HCT116 (cell line): Measurements from ENCODE around the gene NTN4. TPM values are rescaled to one million over a fixed set of nuclear protein-coding genes. Genes with fewer than 3 reads are reported as not detected.

Source experiments
- ATAC-seq: fragments of 200-7000 bp; cut with Tn5 transposase; 2 replicates; pipeline ENCODE4 v1.9.1; 2020; ENCODE audit warnings: mild to moderate bottlenecking, moderate library complexity
- BruUV-seq: library from RNA; stranded (reverse); fragments of 400-500 nt; replicated peaks from 2 replicates; lab custom pipeline; 2021; lab: Mats Ljungman, UMichigan
- CTCF ChIA-PET: fragments of 300-600 bp; sonication (Branson Sonifier 250); formaldehyde crosslinking; loops from one replicate; lab custom pipeline; 2021; ENCODE audit warnings: antibody characterized with exemption; lab: Charles Lee
- POLR2A ChIA-PET: fragments of 300-600, 350-600 bp; sonication (Branson Sonifier 250); formaldehyde crosslinking; loops from one replicate; lab custom pipeline; 2021; ENCODE audit warnings: antibody characterized with exemption; lab: Charles Lee
- RAD21 ChIA-PET, 2 experiments: fragments of 300-600 bp; sonication (Branson Sonifier 250); formaldehyde crosslinking; loops; one replicate each; lab custom pipeline; 2023; ENCODE audit warnings: low total read pairs in 2 of 2; ENCODE audit not compliant: uncharacterized antibody in 2 of 2, unreplicated experiment in 2 of 2, low non-redundant PET in 1 of 2; lab: Charles Lee
- DNase-seq: peaks from one replicate; pipeline ENCODE4 v3.0.0-alpha.2; 2010; ENCODE audit warnings: low read depth, low spot score
- H2AFZ ChIP-seq: fragments of 200-600 bp; shearing (Covaris generic), sonication (generic); 2 replicates; pipeline ENCODE4 v1.6.1; 2017; ENCODE audit warnings: low read depth, mixed run types, mixed read lengths, antibody characterized with exemption, low read length; ENCODE audit not compliant: poor library complexity, severe bottlenecking
- H3K27ac ChIP-seq: 2 replicates; pipeline ENCODE4 v1.5.1; 2012; ENCODE audit warnings: low read depth, low read length
- H3K27me3 ChIP-seq: fragments of 200-600 bp; sonication (generic); 2 replicates; pipeline ENCODE4 v1.6.1; 2016; ENCODE audit warnings: mixed run types, low read length, mixed read lengths; ENCODE audit not compliant: insufficient read depth
- H3K36me3 ChIP-seq, 2 experiments: fragments of 200-500 bp in 1 of 2; fragments of 200-600 bp in 1 of 2; sonication (Bioruptor generic) in 1 of 2; sonication (generic) in 1 of 2; 2 replicates each; pipeline versions ENCODE4 v1.5.1 to v1.6.1; 2014 to 2016; ENCODE audit warnings: low read length in 2 of 2, inconsistent platforms in 1 of 2, mixed read lengths in 1 of 2, mixed run types in 1 of 2; ENCODE audit not compliant: insufficient read depth in 2 of 2, control insufficient read depth in 1 of 2
- H3K4me1 ChIP-seq, 2 experiments: fragments of 200-600 bp in 1 of 2; sonication (generic) in 1 of 2; 2 replicates each; pipeline versions ENCODE4 v1.5.1 to v1.6.1; 2012 to 2017; ENCODE audit warnings: low read length in 2 of 2, inconsistent platforms in 1 of 2, mild to moderate bottlenecking in 1 of 2, mixed read lengths in 1 of 2, mixed run types in 1 of 2, moderate library complexity in 1 of 2; ENCODE audit not compliant: insufficient read depth in 2 of 2, control insufficient read depth in 1 of 2
- H3K4me2 ChIP-seq: fragments of 200-600 bp; sonication (generic); 2 replicates; pipeline ENCODE4 v1.6.1; 2017; ENCODE audit warnings: mixed run types, low read length, mixed read lengths
- H3K4me3 ChIP-seq, 2 experiments: fragments of 200-600 bp in 1 of 2; sonication (generic) in 1 of 2; replicated peaks in 1 of 2; 2 replicates each; pipeline ENCODE4 v1.5.1; 2011 to 2016; ENCODE audit warnings: low read length in 2 of 2, control low read depth in 1 of 2, low read depth in 1 of 2, mild to moderate bottlenecking in 1 of 2, mixed read lengths in 1 of 2, mixed run types in 1 of 2
- H3K79me2 ChIP-seq: fragments of 200-600 bp; sonication (generic); 2 replicates; pipeline ENCODE4 v1.6.1; 2017; ENCODE audit warnings: mild to moderate bottlenecking, mixed run types, low read length, moderate library complexity, mixed read lengths; ENCODE audit not compliant: insufficient read depth
- H3K9ac ChIP-seq: fragments of 200-600 bp; sonication (generic); 2 replicates; pipeline ENCODE4 v1.6.1; 2016; ENCODE audit warnings: low read length, mixed read lengths
- H3K9me2 ChIP-seq: fragments of 200-600 bp; sonication (generic), shearing (Covaris generic); 2 replicates; pipeline ENCODE4 v1.6.1; 2017; ENCODE audit warnings: mixed run types, mild to moderate bottlenecking, moderate library complexity; ENCODE audit not compliant: insufficient read depth
- H3K9me3 ChIP-seq, 2 experiments: fragments of 200-500 bp in 1 of 2; fragments of 200-600 bp in 1 of 2; sonication (Bioruptor generic) in 1 of 2; sonication (generic) in 1 of 2; 2 replicates each; pipeline ENCODE4 v1.6.1; 2014 to 2017; ENCODE audit warnings: low read length in 2 of 2, mixed read lengths in 2 of 2, inconsistent platforms in 1 of 2, low read depth in 1 of 2, mild to moderate bottlenecking in 1 of 2, mixed run types in 1 of 2, moderate library complexity in 1 of 2; ENCODE audit not compliant: control insufficient read depth in 1 of 2, insufficient read depth in 1 of 2
- H4K20me1 ChIP-seq: fragments of 200-600 bp; sonication (generic), shearing (Covaris generic); 2 replicates; pipeline ENCODE4 v1.6.1; 2017; ENCODE audit warnings: mixed run types, mild to moderate bottlenecking, moderate library complexity; ENCODE audit not compliant: insufficient read depth
- CBX3 ChIP-seq: IDR thresholded peaks from 2 replicates; pipeline ENCODE4 v1.6.1; 2012; ENCODE audit warnings: low read depth
- EGR1 ChIP-seq: IDR thresholded peaks from 2 replicates; pipeline ENCODE4 v1.6.1; 2012; ENCODE audit warnings: low read depth
- EZH2 ChIP-seq: fragments of 200-600 bp; sonication (generic); IDR thresholded peaks from 2 replicates; pipeline ENCODE4 v1.6.1; 2017; ENCODE audit warnings: antibody characterized with exemption, mixed run types
- EZH2phosphoT487 ChIP-seq: fragments of 200-600 bp; IDR thresholded peaks from 2 replicates; pipeline ENCODE4 v1.6.1; 2018; ENCODE audit warnings: antibody characterized with exemption, borderline replicate concordance
- FOSL1 ChIP-seq: IDR thresholded peaks from 2 replicates; pipeline ENCODE4 v1.6.1; 2012; ENCODE audit warnings: low read depth
- POLR2A ChIP-seq: IDR thresholded peaks from 2 replicates; pipeline ENCODE4 v1.7.0; 2011; ENCODE audit warnings: borderline replicate concordance; ENCODE audit not compliant: insufficient read depth, insufficient read length; ENCODE audit errors: extremely low read depth
- POLR2AphosphoS5 ChIP-seq: IDR thresholded peaks from 2 replicates; pipeline ENCODE4 v1.6.1; 2011; ENCODE audit warnings: mild to moderate bottlenecking, low read depth, low read length, moderate library complexity
- RAD21 ChIP-seq: IDR thresholded peaks from 2 replicates; pipeline ENCODE4 v1.6.1; 2012; ENCODE audit warnings: low read depth, mild to moderate bottlenecking
- REST ChIP-seq: IDR thresholded peaks from 2 replicates; pipeline ENCODE4 v1.6.1; 2012; ENCODE audit warnings: low read depth
- SIN3A ChIP-seq: IDR thresholded peaks from 2 replicates; pipeline ENCODE4 v1.6.1; 2012; ENCODE audit warnings: low read depth
- SP1 ChIP-seq: IDR thresholded peaks from 2 replicates; pipeline ENCODE4 v1.6.1; 2012; ENCODE audit warnings: low read depth
- SRF ChIP-seq: IDR thresholded peaks from 2 replicates; pipeline ENCODE4 v1.6.1; 2012; ENCODE audit warnings: low read depth
- TCF7L2 ChIP-seq: IDR thresholded peaks from 2 replicates; pipeline ENCODE4 v1.7.0; 2011; ENCODE audit warnings: borderline replicate concordance, inconsistent platforms; ENCODE audit not compliant: insufficient read depth, insufficient read length; ENCODE audit errors: extremely low read depth
- YY1 ChIP-seq: IDR thresholded peaks from 2 replicates; pipeline ENCODE4 v1.6.1; 2011; ENCODE audit warnings: low read length, low read depth, moderate library complexity, mild to moderate bottlenecking; ENCODE audit not compliant: insufficient replicate concordance; ENCODE audit errors: extremely low read depth
- ZFX ChIP-seq: fragments of 450-650 bp; IDR thresholded peaks from 2 replicates; pipeline ENCODE4 v1.6.1; 2017
- intact Hi-C: fragments of 100-400 bp; cut with micrococcal nuclease; formaldehyde crosslinking; loops from 2 replicates; pipeline ENCODE4 v1.10.0; 2022
- total RNA-seq: library from RNA; stranded (reverse); gene quantifications from one replicate; pipeline ENCODE4 v1.2.1, GENCODE V29; 2021; ENCODE audit not compliant: unreplicated experiment

The NTN4 gene
- total RNA-seq, 1 experiment from 2014 or later: 4.3 TPM

GRCh38 chr12:95687937-95688336, 102.6 kb downstream of the NTN4 start:
- H3K27me3 ChIP-seq: no peaks in the 10 kb centered on the region
- BruUV-seq: no TSS peak
- CTCF ChIA-PET: no interaction called here
- no peaks in the 10 kb centered on the region for H3K36me3 ChIP-seq
- POLR2A ChIA-PET: no interaction called here
- RAD21 ChIA-PET: no interaction called here
- intact Hi-C loops: no loop called here
- no peaks in the 10 kb centered on the region for H3K79me2 ChIP-seq
- H4K20me1 ChIP-seq: no peaks in the 10 kb centered on the region
- no peak for ATAC-seq
- no peak overlapping the region for H3K9ac ChIP-seq
- no peak overlapping the region for H3K4me2 ChIP-seq
- H3K27ac ChIP-seq: no peak overlapping the region
- no peaks in the 10 kb centered on the region for H3K9me3 ChIP-seq
- DNase-seq: no peak
- no peaks in the 10 kb centered on the region for H3K9me2 ChIP-seq
- H2AFZ ChIP-seq: no peak overlapping the region
- H3K4me3 ChIP-seq: no peak overlapping the region
- H3K4me1 ChIP-seq: no peaks in the 10 kb centered on the region
- TF ChIP-seq REST: no peak
- TF ChIP-seq SRF: no peak
- TF ChIP-seq ZFX: no peak
- TF ChIP-seq EZH2phosphoT487: no peak
- no peak for TF ChIP-seq SP1
- TF ChIP-seq SIN3A: no peak
- no peak for TF ChIP-seq TCF7L2
- no peak for TF ChIP-seq POLR2A

- no peak overlapping the region for H2AFZ ChIP-seq
- H3K4me2 ChIP-seq: no peak overlapping the region
- H3K4me1 ChIP-seq: no peaks in the 10 kb centered on the region
- no TSS peak for BruUV-seq
- H3K9me3 ChIP-seq: no peaks in the 10 kb centered on the region
- TF ChIP-seq POLR2AphosphoS5 (no peak), ZFX (no peak), YY1 (no peak), REST (no peak), EGR1 (no peak), FOSL1 (no peak), EZH2 (no peak), RAD21 (no peak), CBX3 (no peak)
- TF ChIP-seq, all 23 proteins: peak for 0
- ChIA-PET CTCF (no interaction called here), POLR2A (no interaction called here), RAD21 (no interaction called here)
- no peaks in the 10 kb centered on the region for H3K36me3 ChIP-seq
- intact Hi-C loops: no loop called here
- no peaks in the 10 kb centered on the region for H3K27me3 ChIP-seq
- H3K9me2 ChIP-seq: no peaks in the 10 kb centered on the region
- no peak for DNase-seq
- H3K9ac ChIP-seq: no peak overlapping the region
- no peak overlapping the region for H3K27ac ChIP-seq
- no peak for ATAC-seq
- H4K20me1 ChIP-seq: no peaks in the 10 kb centered on the region
- no peaks in the 10 kb centered on the region for H3K79me2 ChIP-seq
- no peak overlapping the region for H3K4me3 ChIP-seq
These were observed 107.1 kb downstream of the NTN4 start for GRCh38 chr12:95683418-95683817.
